Measurements from ENCODE around the gene RALGAPA1. TPM values are rescaled to one million over a fixed set of nuclear protein-coding genes. Genes with fewer than 3 reads are reported as not detected.

The RALGAPA1 gene
- total and polyA plus RNA-seq, 9 donors = 18.0 to 99.5 (median 79.3) TPM

- Histone ChIP-seq H3K27me3 (no peaks in the 10 kb centered on the region), H3K4me3 (no peak overlapping the region), H3K27ac (no peak overlapping the region), H3K4me1 (ENCODE audit: insufficient read depth) (no peaks in the 10 kb centered on the region), H3K9me3 (no peaks in the 10 kb centered on the region), H3K36me3 (no peaks in the 10 kb centered on the region)
- TF ChIP-seq EP300 (IDR thresholded peaks at IDR 0.05) (no peak), POLR2A (IDR thresholded peaks at IDR 0.05) (no peak)
- TF ChIP-seq, protein P1, sequence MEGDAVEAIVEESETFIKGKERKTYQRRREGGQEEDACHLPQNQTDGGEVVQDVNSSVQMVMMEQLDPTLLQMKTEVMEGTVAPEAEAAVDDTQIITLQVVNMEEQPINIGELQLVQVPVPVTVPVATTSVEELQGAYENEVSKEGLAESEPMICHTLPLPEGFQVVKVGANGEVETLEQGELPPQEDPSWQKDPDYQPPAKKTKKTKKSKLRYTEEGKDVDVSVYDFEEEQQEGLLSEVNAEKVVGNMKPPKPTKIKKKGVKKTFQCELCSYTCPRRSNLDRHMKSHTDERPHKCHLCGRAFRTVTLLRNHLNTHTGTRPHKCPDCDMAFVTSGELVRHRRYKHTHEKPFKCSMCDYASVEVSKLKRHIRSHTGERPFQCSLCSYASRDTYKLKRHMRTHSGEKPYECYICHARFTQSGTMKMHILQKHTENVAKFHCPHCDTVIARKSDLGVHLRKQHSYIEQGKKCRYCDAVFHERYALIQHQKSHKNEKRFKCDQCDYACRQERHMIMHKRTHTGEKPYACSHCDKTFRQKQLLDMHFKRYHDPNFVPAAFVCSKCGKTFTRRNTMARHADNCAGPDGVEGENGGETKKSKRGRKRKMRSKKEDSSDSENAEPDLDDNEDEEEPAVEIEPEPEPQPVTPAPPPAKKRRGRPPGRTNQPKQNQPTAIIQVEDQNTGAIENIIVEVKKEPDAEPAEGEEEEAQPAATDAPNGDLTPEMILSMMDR (IDR thresholded peaks at IDR 0.05) = no peak
- WGBS, 3 donors = 80 to 88% (median 85%) methylated on average over 6 of the region's 6 CpGs
- intact Hi-C loops (cut with DNase I) = no loop called here
- DNase-seq = no peak
Observed at GRCh38 chr14:35750202-35750904, 58.7 kb downstream of the RALGAPA1 start.

DNA sequence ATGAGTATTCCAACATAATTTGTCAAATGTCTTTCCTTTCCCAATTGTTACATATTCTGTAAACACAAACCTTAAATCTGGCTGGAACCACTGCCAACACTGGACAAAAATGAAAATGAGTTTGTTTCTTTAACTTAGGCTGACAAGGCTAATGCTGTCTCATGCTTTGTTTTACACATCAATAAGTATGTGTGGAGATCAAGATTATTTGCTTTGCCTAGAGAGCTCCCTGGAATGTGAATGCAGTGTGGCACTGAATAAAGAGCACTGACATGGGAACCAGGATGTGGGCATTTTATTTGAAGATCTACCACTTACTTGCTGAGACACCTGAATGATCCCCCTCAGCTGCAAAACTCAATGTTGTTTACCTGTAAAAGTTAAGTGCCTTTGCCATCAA is 61.7 kb downstream of the RALGAPA1 start:
- TF ChIP-seq EP300 (IDR thresholded peaks at IDR 0.05) (no peak), POLR2A (IDR thresholded peaks at IDR 0.05) (no peak)
- TF ChIP-seq, protein P1 (IDR thresholded peaks at IDR 0.05) = no peak
- Histone ChIP-seq H3K36me3 (no peaks in the 10 kb centered on the region), H3K9me3 (no peaks in the 10 kb centered on the region), H3K27me3 (no peaks in the 10 kb centered on the region), H3K4me3 (no peak overlapping the region), H3K4me1 (ENCODE audit: insufficient read depth) (no peaks in the 10 kb centered on the region), H3K27ac (no peak overlapping the region)
- intact Hi-C loops (cut with DNase I) = no loop called here
- DNase-seq = no peak

GRCh38 chr14:35742442-35742841 is 66.7 kb downstream of the RALGAPA1 start:
- 95 to 97% (median 95%) methylated on average over 1 of the region's 1 CpG for WGBS, 3 donors
- Histone ChIP-seq H3K9me3 (no peaks in the 10 kb centered on the region), H3K36me3 (no peaks in the 10 kb centered on the region), H3K27ac (no peak overlapping the region), H3K4me3 (no peak overlapping the region), H3K27me3 (no peaks in the 10 kb centered on the region), H3K4me1 (ENCODE audit: insufficient read depth) (no peaks in the 10 kb centered on the region)
- TF ChIP-seq POLR2A (IDR thresholded peaks at IDR 0.05) = no peak
- TF ChIP-seq EP300 (IDR thresholded peaks at IDR 0.05) = no peak
- TF ChIP-seq, protein P1 (IDR thresholded peaks at IDR 0.05) = no peak
- DNase-seq = no peak
- intact Hi-C loops (cut with DNase I) = no loop called here

- TF ChIP-seq, protein P1 (IDR thresholded peaks at IDR 0.05) = no peak
- TF ChIP-seq EP300 (IDR thresholded peaks at IDR 0.05) = no peak
- no peak for TF ChIP-seq POLR2A (IDR thresholded peaks at IDR 0.05)
- 89 to 94% (median 92%) methylated on average over 1 of the region's 1 CpG for WGBS, 3 donors
- Histone ChIP-seq H3K9me3 (no peaks in the 10 kb centered on the region), H3K4me1 (ENCODE audit: insufficient read depth) (no peaks in the 10 kb centered on the region), H3K27me3 (no peaks in the 10 kb centered on the region), H3K27ac (no peak overlapping the region), H3K36me3 (no peaks in the 10 kb centered on the region), H3K4me3 (no peak overlapping the region)
- DNase-seq = no peak
- intact Hi-C loops (cut with DNase I) = no loop called here
Observed at GRCh38 chr14:35742032-35742371, 67.1 kb downstream of the RALGAPA1 start.
